ENCODE data around the gene MBP. TPM values are rescaled to one million over a fixed set of nuclear protein-coding genes. Genes with fewer than 3 reads are reported as not detected.

Gene MBP
- total RNA-seq, 1 donor from 2014 or later = 5.8 TPM

GRCh38 chr18:76986406-76986805 is 146.2 kb downstream of the MBP start:
- DNase-seq = no peak

GRCh38 chr18:76985951-76986236 is 146.7 kb downstream of the MBP start:
- DNase-seq = no peak

- DNase-seq = no peak
These were observed 147.2 kb downstream of the MBP start for GRCh38 chr18:76985156-76985950.

GRCh38 chr18:76984193-76985155 is 148.1 kb downstream of the MBP start:
- DNase-seq = no peak

GRCh38 chr18:76983613-76984051 is 149.0 kb downstream of the MBP start:
- DNase-seq = no peak

GRCh38 chr18:76982841-76983583 is 149.6 kb downstream of the MBP start:
- DNase-seq = peak; percentile 40

GRCh38 chr18:76982038-76982437 is 150.5 kb downstream of the MBP start:
- no peak for DNase-seq

- DNase-seq = no peak
These were observed 151.1 kb downstream of the MBP start for GRCh38 chr18:76981396-76981968.

- DNase-seq = no peak
These were observed 151.8 kb downstream of the MBP start for GRCh38 chr18:76980663-76981395.

- DNase-seq = no peak
These were observed 152.7 kb downstream of the MBP start for GRCh38 chr18:76979906-76980305.

- no peak for DNase-seq
These were observed 153.4 kb downstream of the MBP start for GRCh38 chr18:76979111-76979751.

- DNase-seq = no peak
These were observed 154.0 kb downstream of the MBP start for GRCh38 chr18:76978616-76979015.

GRCh38 chr18:76977684-76978232 is 154.8 kb downstream of the MBP start:
- DNase-seq = no peak

- DNase-seq = no peak
These were observed 155.4 kb downstream of the MBP start for GRCh38 chr18:76977108-76977621.

GRCh38 chr18:76975577-76976110 is 156.9 kb downstream of the MBP start:
- no peak for DNase-seq

GRCh38 chr18:76974386-76974785 is 158.2 kb downstream of the MBP start:
- DNase-seq = no peak

- DNase-seq = no peak
These were observed 158.9 kb downstream of the MBP start for GRCh38 chr18:76973520-76974266.

GRCh38 chr18:76972846-76973519 is 159.6 kb downstream of the MBP start:
- no peak for DNase-seq

GRCh38 chr18:76972241-76972640 is 160.3 kb downstream of the MBP start:
- DNase-seq = no peak

All from occipital lobe (tissue), 2 donors.